Neuronal stem cell (in vitro differentiated cells): ENCODE results near the gene FCHSD1.
A peak's percentile ranks its signal among the peaks of the same experiment; 100 is the strongest.

Source experiments
- DNase-seq: peaks from one replicate; pipeline ENCODE4 v3.0.0-alpha.2; 2013; ENCODE audit warnings: low spot score
- H2AFZ ChIP-seq: one replicate; pipeline ENCODE4 v1.6.1; 2013; ENCODE audit warnings: mild to moderate bottlenecking, low read length, inconsistent platforms
- H2AK5ac ChIP-seq: 2 replicates; pipeline ENCODE4 v1.6.1; 2013; ENCODE audit warnings: low read depth, mild to moderate bottlenecking, inconsistent platforms, low read length, moderate library complexity, mixed read lengths
- H2BK120ac ChIP-seq: 2 replicates; pipeline ENCODE4 v1.6.1; 2013; ENCODE audit warnings: low read depth, mild to moderate bottlenecking, inconsistent platforms, low read length, moderate library complexity, mixed read lengths
- H2BK12ac ChIP-seq: one replicate; pipeline ENCODE4 v1.6.1; 2013; ENCODE audit warnings: low read length, inconsistent platforms
- H2BK15ac ChIP-seq: 2 replicates; pipeline ENCODE4 v1.6.1; 2013; ENCODE audit warnings: mild to moderate bottlenecking, low read length, inconsistent platforms, mixed read lengths
- H2BK5ac ChIP-seq: one replicate; pipeline ENCODE4 v1.6.1; 2013; ENCODE audit warnings: inconsistent platforms, mild to moderate bottlenecking, low read length, moderate library complexity
- H3K14ac ChIP-seq: one replicate; pipeline ENCODE4 v1.6.1; 2013; ENCODE audit warnings: low read length, inconsistent platforms
- H3K18ac ChIP-seq: 2 replicates; pipeline ENCODE4 v1.6.1; 2013; ENCODE audit warnings: low read length, inconsistent platforms
- H3K23ac ChIP-seq: 2 replicates; pipeline ENCODE4 v1.6.1; 2013; ENCODE audit warnings: low read depth, mild to moderate bottlenecking, mixed read lengths, low read length, inconsistent platforms; ENCODE audit not compliant: poor library complexity
- H3K27ac ChIP-seq: replicated peaks from 3 replicates; pipeline ENCODE4 v1.5.1; 2013; ENCODE audit warnings: low read length, inconsistent platforms
- H3K27me3 ChIP-seq, 3 experiments: 2 replicates each; pipeline ENCODE4 v1.6.1; 2013; ENCODE audit warnings: low read length in 3 of 3, mild to moderate bottlenecking in 2 of 3, inconsistent platforms in 1 of 3, low read depth in 1 of 3, mixed read lengths in 1 of 3, moderate library complexity in 1 of 3; ENCODE audit not compliant: control insufficient read depth in 3 of 3, insufficient read depth in 3 of 3
- H3K36me3 ChIP-seq, 2 donors: replicated peaks in 1 of 2; 2 replicates each; pipeline ENCODE4 v1.6.1; 2013; ENCODE audit warnings: low read length in 2 of 2; ENCODE audit not compliant: control insufficient read depth in 2 of 2, insufficient read depth in 2 of 2
- H3K4ac ChIP-seq: 2 replicates; pipeline ENCODE4 v1.6.1; 2013; ENCODE audit warnings: inconsistent platforms, mild to moderate bottlenecking, low read length, moderate library complexity
- H3K4me1 ChIP-seq, 2 donors: 1 replicate in 1 of 2; 2 replicates in 1 of 2; pipeline ENCODE4 v1.6.1; 2013; ENCODE audit warnings: low read length in 2 of 2, low read depth in 1 of 2; ENCODE audit not compliant: control insufficient read depth in 2 of 2, insufficient read depth in 1 of 2
- H3K4me2 ChIP-seq: one replicate; pipeline ENCODE4 v1.6.1; 2013; ENCODE audit warnings: mild to moderate bottlenecking, low read length, inconsistent platforms; ENCODE audit not compliant: insufficient read depth, poor library complexity, severe bottlenecking
- H3K4me3 ChIP-seq, 2 donors: 2 replicates each; pipeline ENCODE4 v1.5.1; 2013; ENCODE audit warnings: low read length in 2 of 2, mild to moderate bottlenecking in 2 of 2, inconsistent platforms in 1 of 2, moderate library complexity in 1 of 2
- H3K79me1 ChIP-seq: one replicate; pipeline ENCODE4 v1.6.1; 2013; ENCODE audit warnings: low read depth, mild to moderate bottlenecking, inconsistent platforms, low read length, moderate library complexity
- H3K9ac ChIP-seq: one replicate; pipeline ENCODE4 v1.6.1; 2013; ENCODE audit warnings: mild to moderate bottlenecking, low read depth, low read length, inconsistent platforms; ENCODE audit not compliant: poor library complexity
- H3K9me3 ChIP-seq, 2 donors: replicated peaks in 1 of 2; 2 replicates each; pipeline versions ENCODE3 to v1.6.1; 2013; ENCODE audit warnings: low read length in 2 of 2, mild to moderate bottlenecking in 2 of 2, inconsistent platforms in 1 of 2, low read depth in 1 of 2, mixed read lengths in 1 of 2, moderate library complexity in 1 of 2; ENCODE audit not compliant: control insufficient read depth in 2 of 2, insufficient read depth in 1 of 2
- H4K8ac ChIP-seq: one replicate; pipeline ENCODE4 v1.6.1; 2013; ENCODE audit warnings: low read depth, mild to moderate bottlenecking, inconsistent platforms, low read length, moderate library complexity
- H4K91ac ChIP-seq: one replicate; pipeline ENCODE4 v1.6.1; 2013; ENCODE audit warnings: low read length, low read depth, mild to moderate bottlenecking, inconsistent platforms; ENCODE audit not compliant: poor library complexity
- WGBS, 2 donors: extraction: QIAGEN DNeasy Blood & Tissue Kit; methylation state at CpG; one replicate each; pipeline ENCODE4 v1.1.7; 2013; ENCODE audit warnings: missing lambda C conversion rate in 2 of 2, mixed read lengths in 1 of 2; ENCODE audit not compliant: insufficient read length in 2 of 2, insufficient replicate concordance in 1 of 2; ENCODE audit errors: extremely low coverage in 2 of 2; 5-methylcytosine and 5-hydroxymethylcytosine counted together

FCHSD1 gene

GRCh38 chr5:141654298-141654697, 3.1 kb upstream of the FCHSD1 start:
- WGBS, 2 donors = no CpG with 5 or more reads among the region's 2 CpGs
- Histone ChIP-seq H3K23ac (no peak overlapping the region), H3K79me1 (no peaks in the 10 kb centered on the region), H3K9me3 (no peaks in the 10 kb centered on the region), H2BK12ac (no peak overlapping the region), H3K36me3 (peaks cover 27 to 29% of the 10 kb centered on the region in 2 donors), H3K4me2 (no peak overlapping the region), H2BK120ac (no peak overlapping the region), H3K27ac (no peak overlapping the region), H3K27me3 (no peaks in the 10 kb centered on the region), H3K4me1 (peaks cover 3 to 5% of the 10 kb centered on the region in 2 donors), H2AFZ (no peak overlapping the region), H3K18ac (no peak overlapping the region), H3K4me3 (no peak overlapping the region), H4K91ac (no peak overlapping the region), H2AK5ac (no peak overlapping the region), H3K9ac (no peak overlapping the region), H2BK15ac (no peak overlapping the region), H4K8ac (no peak overlapping the region), H2BK5ac (no peak overlapping the region), H3K14ac (no peak overlapping the region), H3K4ac (no peak overlapping the region)
- DNase-seq = no peak

- WGBS, 2 donors = no CpG with 5 or more reads among the region's 9 CpGs
- Histone ChIP-seq H2BK120ac (no peak overlapping the region), H3K36me3 (peaks cover 17 to 23% of the 10 kb centered on the region in 2 donors), H3K4me1 (peaks cover 3 to 5% of the 10 kb centered on the region in 2 donors), H3K4me2 (peak overlapping the region; percentile 69), H3K79me1 (no peaks in the 10 kb centered on the region), H3K27ac (no peak overlapping the region), H3K9ac (no peak overlapping the region), H2BK12ac (no peak overlapping the region), H3K23ac (no peak overlapping the region), H2BK5ac (no peak overlapping the region), H2BK15ac (no peak overlapping the region), H4K8ac (no peak overlapping the region), H4K91ac (no peak overlapping the region), H3K4ac (no peak overlapping the region), H3K14ac (no peak overlapping the region), H2AFZ (peak overlapping the region; percentile 96), H3K18ac (peak overlapping the region; percentile 84), H3K27me3 (no peaks in the 10 kb centered on the region), H3K4me3 (peak overlapping the region in 1 of 2 donors; percentile 62), H3K9me3 (no peaks in the 10 kb centered on the region), H2AK5ac (peak overlapping the region; percentile 37)
- no peak for DNase-seq
Measured at GRCh38 chr5:141651728-141652105, 499 bp upstream of the FCHSD1 start.

GRCh38 chr5:141649972-141650371, 1.2 kb downstream of the FCHSD1 start:
- Histone ChIP-seq H3K9ac (no peak overlapping the region), H2BK5ac (no peak overlapping the region), H3K14ac (no peak overlapping the region), H2BK120ac (no peak overlapping the region), H3K79me1 (no peaks in the 10 kb centered on the region), H3K4me3 (no peak overlapping the region), H4K8ac (no peak overlapping the region), H3K23ac (no peak overlapping the region), H3K4ac (no peak overlapping the region), H3K18ac (no peak overlapping the region), H2AFZ (no peak overlapping the region), H3K4me2 (no peak overlapping the region), H3K36me3 (peaks cover 3 to 14% of the 10 kb centered on the region in 2 donors), H3K27me3 (no peaks in the 10 kb centered on the region), H3K9me3 (no peaks in the 10 kb centered on the region), H2BK12ac (peak overlapping the region; percentile 63), H2AK5ac (no peak overlapping the region), H2BK15ac (no peak overlapping the region), H3K4me1 (peaks cover 3 to 5% of the 10 kb centered on the region in 2 donors), H4K91ac (no peak overlapping the region), H3K27ac (no peak overlapping the region)
- DNase-seq = no peak

GRCh38 chr5:141649056-141649688, 2.0 kb downstream of the FCHSD1 start:
- Histone ChIP-seq H4K8ac (no peak overlapping the region), H3K14ac (no peak overlapping the region), H2AK5ac (peak overlapping the region; percentile 39), H3K4me2 (no peak overlapping the region), H4K91ac (no peak overlapping the region), H2BK15ac (no peak overlapping the region), H3K27me3 (no peaks in the 10 kb centered on the region), H3K18ac (no peak overlapping the region), H2BK5ac (no peak overlapping the region), H3K9ac (peak overlapping the region; percentile 46), H2AFZ (no peak overlapping the region), H2BK120ac (no peak overlapping the region), H3K9me3 (no peaks in the 10 kb centered on the region), H3K4ac (no peak overlapping the region), H2BK12ac (no peak overlapping the region), H3K4me3 (no peak overlapping the region), H3K4me1 (peaks cover 3 to 5% of the 10 kb centered on the region in 2 donors), H3K27ac (no peak overlapping the region), H3K79me1 (no peaks in the 10 kb centered on the region), H3K23ac (peak overlapping the region; percentile 59), H3K36me3 (peaks cover 3 to 13% of the 10 kb centered on the region in 2 donors)
- no CpG with 5 or more reads among the region's 17 CpGs for WGBS, 2 donors
- no peak for DNase-seq
